ENCODE data around the gene CDC42EP3.

CDC42EP3 gene

GRCh38 chr2:37683241-37683640 lies 11.8 kb upstream of the CDC42EP3 start:
- DNase-seq: no peak

- no peak for DNase-seq
These were observed 11.0 kb upstream of the CDC42EP3 start for GRCh38 chr2:37682473-37682872.

- DNase-seq: no peak
These were observed 10.1 kb upstream of the CDC42EP3 start for GRCh38 chr2:37681587-37681986.

GRCh38 chr2:37679072-37679695 lies 7.7 kb upstream of the CDC42EP3 start:
- no peak for DNase-seq

- no peak for DNase-seq
These were observed 4.8 kb upstream of the CDC42EP3 start for GRCh38 chr2:37676274-37676673.

- DNase-seq: no peak
These were observed 3.5 kb upstream of the CDC42EP3 start for GRCh38 chr2:37674946-37675345.

GRCh38 chr2:37672870-37673184 lies 1.4 kb upstream of the CDC42EP3 start:
- DNase-seq: no peak

- DNase-seq: peak; percentile 72
These were observed 845 bp upstream of the CDC42EP3 start for GRCh38 chr2:37672104-37672869.

GRCh38 chr2:37671816-37672103 lies 318 bp upstream of the CDC42EP3 start:
- no peak for DNase-seq

GRCh38 chr2:37670378-37671008 lies 949 bp downstream of the CDC42EP3 start:
- no peak for DNase-seq

GRCh38 chr2:37669446-37669845 lies 2.0 kb downstream of the CDC42EP3 start:
- no peak for DNase-seq

GRCh38 chr2:37667704-37668103 lies 3.7 kb downstream of the CDC42EP3 start:
- DNase-seq: no peak

GRCh38 chr2:37666772-37667171 lies 4.7 kb downstream of the CDC42EP3 start:
- DNase-seq: no peak

GRCh38 chr2:37665604-37666362 lies 5.7 kb downstream of the CDC42EP3 start:
- DNase-seq: no peak

GRCh38 chr2:37665043-37665442 lies 6.4 kb downstream of the CDC42EP3 start:
- DNase-seq: no peak

- DNase-seq: no peak
These were observed 7.2 kb downstream of the CDC42EP3 start for GRCh38 chr2:37664231-37664643.

- no peak for DNase-seq
These were observed 8.1 kb downstream of the CDC42EP3 start for GRCh38 chr2:37663390-37663789.

GRCh38 chr2:37659723-37660122 lies 11.7 kb downstream of the CDC42EP3 start:
- DNase-seq: no peak

- no peak for DNase-seq
These were observed 12.8 kb downstream of the CDC42EP3 start for GRCh38 chr2:37658682-37659081.

GRCh38 chr2:37657471-37657870 lies 14.0 kb downstream of the CDC42EP3 start:
- no peak for DNase-seq

- DNase-seq: peak; percentile 35
These were observed 14.7 kb downstream of the CDC42EP3 start for GRCh38 chr2:37656512-37657423.
